ENCODE measurements around the gene SPSB1. TPM values are rescaled to one million over a fixed set of nuclear protein-coding genes. Genes with fewer than 3 reads are reported as not detected.
A peak's percentile ranks its signal among the peaks of the same experiment; 100 is the strongest.

SPSB1 gene
- total and polyA plus RNA-seq, 10 donors: 1.3 to 7.9 (median 4.1) TPM

- intact Hi-C loops (cut with DNase I; ENCODE audit: low total_unique reads): no loop called here
- no peaks in the 10 kb centered on the region for H3K36me3 ChIP-seq
- peaks cover 0 to 4% (median 0%) of the 10 kb centered on the region in 8 donors for H3K9me3 ChIP-seq
- H3K4me1 ChIP-seq: peaks cover 0 to 44% (median 16%) of the 10 kb centered on the region in 6 donors
- 56 to 62% (median 61%) methylated on average over 22 to 23 of the region's 23 CpGs for WGBS, 5 donors
- no peak overlapping the region for H3K4me3 ChIP-seq
- peaks cover 0 to 23% (median 0%) of the 10 kb centered on the region in 7 donors for H3K27me3 ChIP-seq (replicated peaks in 1 of 7)
- DNase-seq: peak; percentile 73
- H3K27ac ChIP-seq: no peak overlapping the region
- TF ChIP-seq POLR2AphosphoS5 (IDR thresholded peaks at IDR 0.05) (no peak), CTCF (IDR thresholded peaks at IDR 0.05 in 8 of 11, conservative IDR thresholded peaks at IDR 0.05 in 3 of 11) (no peak), POLR2A (IDR thresholded peaks at IDR 0.05) (no peak)
Measured at GRCh38 chr1:9279172-9279840, 13.4 kb upstream of the SPSB1 start.

DNA sequence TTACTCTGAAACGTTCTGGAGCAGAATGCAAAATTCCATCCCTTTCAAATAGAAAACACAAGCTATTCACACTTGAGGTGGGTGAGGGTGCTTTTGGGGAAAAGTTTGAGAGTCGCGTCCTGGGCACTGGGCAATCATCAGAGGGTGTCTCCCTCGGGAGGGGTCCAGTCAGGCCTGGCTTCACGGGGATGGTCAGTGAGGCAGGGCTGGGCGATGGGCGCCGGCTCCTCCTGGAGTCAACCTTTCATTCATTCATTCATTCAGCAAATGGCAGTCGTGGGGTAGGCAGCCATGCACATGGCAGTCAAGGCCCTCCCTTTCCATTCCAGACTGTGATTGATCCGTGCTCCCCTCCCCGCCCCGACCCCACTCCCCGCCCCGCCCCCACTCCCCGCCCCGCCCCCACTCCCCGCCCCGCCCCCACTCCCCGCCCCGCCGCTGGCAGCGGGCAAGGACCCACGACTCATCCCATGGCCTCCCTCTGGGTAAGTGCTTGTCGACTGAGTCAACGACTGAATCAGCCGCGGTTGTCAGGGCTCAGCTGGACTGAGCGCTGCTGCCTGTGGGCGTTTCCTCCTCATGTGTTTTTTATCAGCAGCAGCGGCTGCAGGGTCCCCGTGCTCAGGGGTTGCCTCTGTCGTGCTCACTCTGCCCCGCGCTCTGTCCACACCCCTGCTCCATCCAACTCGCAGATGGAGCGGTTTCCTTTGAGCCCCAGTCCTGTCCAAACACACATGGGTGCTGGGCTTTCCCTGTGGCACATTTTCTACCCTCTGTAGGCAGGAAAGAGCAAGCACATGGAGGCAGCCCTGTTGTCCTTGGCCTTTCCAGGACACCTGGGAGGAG lies 12.5 kb upstream of the SPSB1 start:
- no peak overlapping the region for H3K27ac ChIP-seq
- DNase-seq: peak; percentile 67
- 24 to 52% (median 28%) methylated on average over 17 to 34 of the region's 36 CpGs for WGBS, 5 donors
- H3K36me3 ChIP-seq: no peaks in the 10 kb centered on the region
- peaks cover 0 to 10% (median 7%) of the 10 kb centered on the region in 8 donors for H3K9me3 ChIP-seq
- H3K4me1 ChIP-seq: peaks cover 0 to 39% (median 15%) of the 10 kb centered on the region in 6 donors
- H3K27me3 ChIP-seq (replicated peaks in 1 of 7): peaks cover 0 to 23% (median 0%) of the 10 kb centered on the region in 7 donors
- intact Hi-C loops (cut with DNase I; ENCODE audit: low total_unique reads): no loop called here
- H3K4me3 ChIP-seq: no peak overlapping the region
- no peak for TF ChIP-seq POLR2A (IDR thresholded peaks at IDR 0.05)
- no peak for TF ChIP-seq CTCF (IDR thresholded peaks at IDR 0.05 in 8 of 11, conservative IDR thresholded peaks at IDR 0.05 in 3 of 11)
- no peak for TF ChIP-seq POLR2AphosphoS5 (IDR thresholded peaks at IDR 0.05)

DNA sequence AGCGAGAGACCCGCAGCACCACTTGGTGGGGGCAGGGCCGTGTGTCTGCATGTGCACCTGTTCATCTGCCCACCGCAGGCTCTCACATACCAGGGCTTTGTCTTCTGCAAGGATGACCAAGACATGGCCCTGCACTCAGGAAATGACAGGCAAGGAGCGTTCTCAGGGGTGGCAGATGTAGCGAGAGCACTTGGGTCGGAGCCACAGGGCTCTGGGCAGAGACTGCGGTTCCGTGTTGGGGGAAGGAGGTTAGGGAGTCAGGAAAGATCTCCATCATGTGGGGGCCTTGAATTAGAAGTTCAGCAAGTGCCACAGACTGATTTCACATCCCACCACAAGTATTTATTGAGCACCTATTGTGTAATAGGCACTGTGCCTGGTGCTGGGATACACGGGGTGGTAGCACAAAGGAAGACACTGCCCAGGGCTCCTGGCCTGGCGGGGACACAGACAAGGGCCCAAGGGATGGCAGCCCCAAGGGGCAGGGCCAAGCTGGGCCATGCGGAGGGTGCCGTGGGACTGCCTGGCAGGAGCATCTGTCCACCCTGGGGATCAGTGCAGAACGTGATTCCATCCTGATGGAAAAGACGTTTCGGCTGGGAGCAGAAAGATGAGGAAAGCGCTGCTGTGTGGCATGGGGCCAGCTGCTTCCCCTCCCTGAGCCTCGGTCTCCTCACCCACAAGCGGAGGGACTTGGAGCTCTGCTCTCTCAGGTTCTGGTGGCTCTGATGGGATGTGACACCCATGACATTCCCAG lies 11.4 kb upstream of the SPSB1 start:
- Histone ChIP-seq H3K4me1 (peaks cover 0 to 29% (median 11%) of the 10 kb centered on the region in 6 donors), H3K27me3 (replicated peaks in 1 of 7) (peaks cover 0 to 23% (median 0%) of the 10 kb centered on the region in 7 donors), H3K36me3 (no peaks in the 10 kb centered on the region), H3K9me3 (peaks cover 0 to 14% (median 7%) of the 10 kb centered on the region in 8 donors), H3K4me3 (no peak overlapping the region), H3K27ac (no peak overlapping the region)
- no peak for DNase-seq
- TF ChIP-seq POLR2A (IDR thresholded peaks at IDR 0.05) (no peak), POLR2AphosphoS5 (IDR thresholded peaks at IDR 0.05) (no peak)
- intact Hi-C loops (cut with DNase I; ENCODE audit: low total_unique reads): no loop called here
- WGBS, 5 donors: 68 to 80% (median 73%) methylated on average over 16 to 19 of the region's 19 CpGs

GRCh38 chr1:9281908-9282695 lies 10.6 kb upstream of the SPSB1 start:
- no peak overlapping the region for H3K4me3 ChIP-seq
- H3K27me3 ChIP-seq (replicated peaks in 1 of 7): peaks cover 0 to 23% (median 0%) of the 10 kb centered on the region in 7 donors
- H3K36me3 ChIP-seq: no peaks in the 10 kb centered on the region
- H3K27ac ChIP-seq: no peak overlapping the region
- DNase-seq: peak; percentile 51
- intact Hi-C loops (cut with DNase I; ENCODE audit: low total_unique reads): no loop called here
- TF ChIP-seq POLR2A (IDR thresholded peaks at IDR 0.05) (no peak), CTCF (IDR thresholded peaks at IDR 0.05 in 8 of 11, conservative IDR thresholded peaks at IDR 0.05 in 3 of 11) (no peak), POLR2AphosphoS5 (IDR thresholded peaks at IDR 0.05) (no peak)
- peaks cover 0 to 19% (median 9%) of the 10 kb centered on the region in 8 donors for H3K9me3 ChIP-seq
- H3K4me1 ChIP-seq: peaks cover 0 to 29% (median 11%) of the 10 kb centered on the region in 6 donors
- WGBS, 5 donors: 53 to 69% (median 64%) methylated on average over 8 to 12 of the region's 12 CpGs

Data from spleen (tissue), 11 donors.